DOHH2 (cell line): Measurements from ENCODE around the gene PRPF40A.
"Not testable (repeated sequence)": the region's sequence is repeated elsewhere in the genome, so short reads cannot be mapped to it uniquely, and the experiment has no call there.

Experiments
- H3F3A ChIP-seq: fragments of 200-600 bp; sonication (generic), shearing (Covaris generic); 2 replicates; pipeline ENCODE4 v1.6.0; 2016; ENCODE audit warnings: antibody characterized with exemption, mild to moderate bottlenecking; ENCODE audit not compliant: control insufficient read depth, insufficient read depth
- H3K27ac ChIP-seq: fragments of 200-600 bp; sonication (generic); 2 replicates; pipeline ENCODE4 v1.5.1; 2014; ENCODE audit warnings: low read depth, mild to moderate bottlenecking, low read length, moderate library complexity
- H3K27me3 ChIP-seq: fragments of 200-600 bp; sonication (generic); 2 replicates; pipeline ENCODE4 v1.6.1; 2014; ENCODE audit warnings: mild to moderate bottlenecking, low read length, mixed read lengths; ENCODE audit not compliant: control insufficient read depth
- H3K36me3 ChIP-seq: fragments of 200-600 bp; sonication (generic); 2 replicates; pipeline ENCODE4 v1.6.1; 2014; ENCODE audit warnings: mild to moderate bottlenecking, low read length, moderate library complexity, mixed read lengths; ENCODE audit not compliant: control insufficient read depth
- H3K4me1 ChIP-seq: fragments of 200-600 bp; sonication (generic); 2 replicates; pipeline ENCODE4 v1.6.1; 2014; ENCODE audit warnings: mild to moderate bottlenecking, low read length, mixed read lengths; ENCODE audit not compliant: control insufficient read depth
- H3K4me2 ChIP-seq: fragments of 200-600 bp; sonication (generic); 2 replicates; pipeline ENCODE4 v1.6.0; 2014; ENCODE audit warnings: mild to moderate bottlenecking, low read length, moderate library complexity
- H3K4me3 ChIP-seq: fragments of 200-600 bp; sonication (generic); 2 replicates; pipeline ENCODE4 v1.5.1; 2014; ENCODE audit warnings: mild to moderate bottlenecking, low read length, mixed read lengths
- H3K79me2 ChIP-seq: fragments of 200-600 bp; sonication (generic); 2 replicates; pipeline ENCODE4 v1.6.1; 2014; ENCODE audit warnings: mild to moderate bottlenecking, low read length, mixed read lengths; ENCODE audit not compliant: control insufficient read depth
- H3K9me2 ChIP-seq: fragments of 200-600 bp; sonication (generic); replicated peaks from 2 replicates; pipeline ENCODE4 v1.6.1; 2014; ENCODE audit warnings: mild to moderate bottlenecking, low read length, mixed read lengths; ENCODE audit not compliant: control insufficient read depth
- H3K9me3 ChIP-seq: fragments of 200-600 bp; sonication (generic); 2 replicates; pipeline ENCODE4 v1.6.1; 2014; ENCODE audit warnings: antibody characterized with exemption, low read length, mixed read lengths; ENCODE audit not compliant: control insufficient read depth, insufficient read depth
- H4K20me1 ChIP-seq: fragments of 200-600 bp; sonication (generic); 2 replicates; pipeline ENCODE4 v1.6.0; 2014; ENCODE audit warnings: low read depth, mild to moderate bottlenecking, antibody characterized with exemption, low read length, moderate library complexity; ENCODE audit not compliant: control insufficient read depth, insufficient read depth
- CTCF ChIP-seq: fragments of 200-600 bp; sonication (generic); IDR thresholded peaks from one replicate; pipeline ENCODE4 v1.5.1; 2014; ENCODE audit warnings: antibody characterized with exemption, mild to moderate bottlenecking, low read depth, low read length; ENCODE audit not compliant: poor library complexity, severe bottlenecking
- EZH2phosphoT487 ChIP-seq: fragments of 200-600 bp; sonication (generic); IDR thresholded peaks from 2 replicates; pipeline ENCODE4 v1.6.1; 2017; ENCODE audit warnings: borderline replicate concordance, mild to moderate bottlenecking, antibody characterized with exemption, low read length, moderate library complexity, mixed read lengths

PRPF40A gene

GRCh38 chr2:152729844-152730243 lies 12.6 kb upstream of the PRPF40A start:
- Histone ChIP-seq H3K27ac (no peak overlapping the region), H3K9me3 (no peaks in the 10 kb centered on the region), H3K4me3 (no peak overlapping the region), H3K4me2 (no peak overlapping the region), H3K36me3 (peaks cover 75% of the 10 kb centered on the region), H3K27me3 (no peaks in the 10 kb centered on the region), H3K79me2 (peaks cover 79% of the 10 kb centered on the region), H3K4me1 (peaks cover 11% of the 10 kb centered on the region), H3F3A (no peaks in the 10 kb centered on the region), H4K20me1 (no peaks in the 10 kb centered on the region), H3K9me2 (no peaks in the 10 kb centered on the region)
- no peak for TF ChIP-seq CTCF
- TF ChIP-seq EZH2phosphoT487, result no peak

DNA sequence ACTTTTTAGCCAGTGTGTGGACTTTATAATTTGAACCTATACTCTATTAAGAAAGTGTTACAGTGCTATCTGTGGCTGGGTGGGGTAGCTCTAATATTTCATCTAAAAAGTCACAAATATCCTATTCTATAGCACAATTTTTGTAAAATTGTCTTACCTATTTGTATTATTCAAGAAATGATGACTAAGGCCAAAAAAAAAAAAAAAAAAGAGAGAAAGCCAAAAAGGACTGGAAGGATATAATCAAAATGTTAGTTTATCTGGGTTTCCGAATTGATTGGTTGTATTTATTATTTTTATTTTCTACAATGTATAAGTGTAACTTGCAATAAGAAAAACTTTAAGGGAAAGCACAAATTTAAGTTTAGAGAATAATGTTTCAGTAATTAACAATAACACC lies 6.7 kb upstream of the PRPF40A start:
- Histone ChIP-seq H3K27me3 (no peaks in the 10 kb centered on the region), H3K27ac (no peak overlapping the region), H3K4me1 (peaks cover 23% of the 10 kb centered on the region), H3K9me2 (no peaks in the 10 kb centered on the region), H3K4me2 (0 out of 2 replicates have a peak overlapping the region, but pooled peaks have one; percentile 6), H4K20me1 (peaks cover 7% of the 10 kb centered on the region; the same call in 1 of the 2 replicates), H3K36me3 (peaks cover 86% of the 10 kb centered on the region), H3K4me3 (no peak overlapping the region), H3F3A (no peaks in the 10 kb centered on the region), H3K79me2 (peaks cover 97% of the 10 kb centered on the region), H3K9me3 (no peaks in the 10 kb centered on the region)
- TF ChIP-seq CTCF (no peak), EZH2phosphoT487 (no peak)

- H3K36me3 ChIP-seq, result peaks cover 83% of the 10 kb centered on the region
- not testable (repeated sequence) for H3F3A ChIP-seq, H4K20me1 ChIP-seq, H3K4me3 ChIP-seq, H3K4me2 ChIP-seq, H3K9me3 ChIP-seq, H3K27me3 ChIP-seq, H3K27ac ChIP-seq, H3K9me2 ChIP-seq
- peaks cover 23% of the 10 kb centered on the region for H3K4me1 ChIP-seq
- peaks cover 91% of the 10 kb centered on the region for H3K79me2 ChIP-seq
These were observed 5.4 kb upstream of the PRPF40A start for GRCh38 chr2:152722639-152723038.

GRCh38 chr2:152720794-152721193 lies 3.5 kb upstream of the PRPF40A start:
- peak overlapping the region; percentile 77 for H3K4me2 ChIP-seq

More at GRCh38 chr2:152720794-152721193, 3.5 kb upstream of the PRPF40A start:
- H3F3A ChIP-seq, result no peaks in the 10 kb centered on the region
- peaks cover 82% of the 10 kb centered on the region for H3K36me3 ChIP-seq
- TF ChIP-seq EZH2phosphoT487, result no peak
- no peak for TF ChIP-seq CTCF
- no peaks in the 10 kb centered on the region for H3K27me3 ChIP-seq
- H3K9me2 ChIP-seq, result no peaks in the 10 kb centered on the region
- no peak overlapping the region for H3K27ac ChIP-seq
- peaks cover 19% of the 10 kb centered on the region; the same call in 1 of the 2 replicates for H4K20me1 ChIP-seq
- peaks cover 88% of the 10 kb centered on the region for H3K79me2 ChIP-seq
- peak overlapping the region; percentile 97 for H3K4me3 ChIP-seq
- H3K4me1 ChIP-seq, result peaks cover 27% of the 10 kb centered on the region
- H3K9me3 ChIP-seq, result no peaks in the 10 kb centered on the region
